HFFc6 (cell line): ENCODE results near the gene RPL10L. TPM values are rescaled to one million over a fixed set of nuclear protein-coding genes. Genes with fewer than 3 reads are reported as not detected.

Experiments used
- DNase-seq: peaks from one replicate; pipeline ENCODE4 v3.0.0-alpha.2; 2018
- H3K27ac Mint-ChIP-seq: 2 replicates; pipeline ENCODE4 v1.8.0; 2020; ENCODE audit warnings: mild to moderate bottlenecking, mixed read lengths
- H3K27me3 Mint-ChIP-seq: 2 replicates; pipeline ENCODE4 v1.8.0; 2021; ENCODE audit warnings: mild to moderate bottlenecking, moderate library complexity, mixed read lengths; ENCODE audit not compliant: insufficient read depth
- H3K36me3 Mint-ChIP-seq: 2 replicates; pipeline ENCODE4 v1.8.0; 2021; ENCODE audit warnings: low read depth, mixed read lengths
- H3K4me1 Mint-ChIP-seq: 2 replicates; pipeline ENCODE4 v1.8.0; 2020; ENCODE audit warnings: low read depth, mixed read lengths
- H3K4me3 Mint-ChIP-seq: 2 replicates; pipeline ENCODE4 v1.8.0; 2020; ENCODE audit warnings: mild to moderate bottlenecking, moderate library complexity, mixed read lengths
- H3K9me3 Mint-ChIP-seq: 2 replicates; pipeline ENCODE4 v1.8.0; 2020; ENCODE audit warnings: mild to moderate bottlenecking, mixed read lengths
- CTCF ChIP-seq: fragments of 200-600 bp; sonication (generic); IDR thresholded peaks from 2 replicates; pipeline ENCODE4 v1.5.0; 2021; ENCODE audit warnings: antibody characterized with exemption, mild to moderate bottlenecking
- long read RNA-seq: library from polyadenylated mRNA; unstranded; transcript quantifications from one replicate; pipeline ENCODE4 v2.0.0, GENCODE V29; 2019
- total RNA-seq, 6 experiments: library from RNA; stranded (reverse); fragmentation: NEBNext Ultra II Directional; extraction: Animal tissue kit (Norgen Biotek cat#: 25700); gene quantifications; 2 replicates in 1 of 6; 3 replicates in 5 of 6; pipeline ENCODE4 v1.2.3, GENCODE V29; 2021

Gene RPL10L
- not detected for total RNA-seq
- long read RNA-seq, result 0 reads

GRCh38 chr14:46651526-46652144, at the start of gene RPL10L:
Gene RPL10L, minus strand, starts transcription at chr14:46651781. Its CDS starts 45 bp downstream, at chr14:46651736.
- Mint-ChIP-seq H3K4me1 (no peaks in the 10 kb centered on the region), H3K9me3 (peaks cover 15% of the 10 kb centered on the region)

GRCh38 chr14:46691819-46692218, 40.2 kb upstream of the RPL10L start:
- no peak overlapping the region for H3K27ac Mint-ChIP-seq
- DNase-seq, result no peak
- H3K4me3 Mint-ChIP-seq, result no peak overlapping the region
- no peaks in the 10 kb centered on the region; the same call in 1 of the 2 replicates for H3K36me3 Mint-ChIP-seq
- H3K27me3 Mint-ChIP-seq, result no peaks in the 10 kb centered on the region
- no peak for TF ChIP-seq CTCF
- peaks cover 45% of the 10 kb centered on the region for H3K9me3 Mint-ChIP-seq
- H3K4me1 Mint-ChIP-seq, result no peaks in the 10 kb centered on the region

More at GRCh38 chr14:46651526-46652144, at the start of gene RPL10L:
- no peak for DNase-seq
- Mint-ChIP-seq H3K4me3 (no peak within 1 kb of the TSS), H3K27me3 (no peaks in the 10 kb centered on the region; the same call in 1 of the 2 replicates), H3K36me3 (no peaks in the 10 kb centered on the region), H3K27ac (no peak within 1 kb of the TSS)
- no peak; the same call in 1 of the 2 replicates for TF ChIP-seq CTCF

- peaks cover 35% of the 10 kb centered on the region for H3K9me3 Mint-ChIP-seq
- H3K27ac Mint-ChIP-seq, result no peak overlapping the region
- no peaks in the 10 kb centered on the region for H3K36me3 Mint-ChIP-seq
- no peak for TF ChIP-seq CTCF
- no peak for DNase-seq
- H3K4me3 Mint-ChIP-seq, result no peak overlapping the region
- no peaks in the 10 kb centered on the region for H3K4me1 Mint-ChIP-seq
- no peaks in the 10 kb centered on the region for H3K27me3 Mint-ChIP-seq
Observed at GRCh38 chr14:46686652-46687051, 35.1 kb upstream of the RPL10L start.

GRCh38 chr14:46672128-46672527, 20.5 kb upstream of the RPL10L start:
- TF ChIP-seq CTCF, result no peak
- H3K27me3 Mint-ChIP-seq, result no peaks in the 10 kb centered on the region; the same call in 1 of the 2 replicates
- H3K4me3 Mint-ChIP-seq, result no peak overlapping the region
- H3K27ac Mint-ChIP-seq, result no peak overlapping the region
- H3K36me3 Mint-ChIP-seq, result no peaks in the 10 kb centered on the region
- H3K9me3 Mint-ChIP-seq, result peaks cover 47% of the 10 kb centered on the region
- H3K4me1 Mint-ChIP-seq, result no peaks in the 10 kb centered on the region
- DNase-seq, result no peak

GRCh38 chr14:46663382-46663781, 11.8 kb upstream of the RPL10L start:
- H3K27me3 Mint-ChIP-seq, result no peaks in the 10 kb centered on the region
- no peak overlapping the region for H3K4me3 Mint-ChIP-seq
- H3K4me1 Mint-ChIP-seq, result no peaks in the 10 kb centered on the region
- TF ChIP-seq CTCF, result no peak
- no peaks in the 10 kb centered on the region for H3K36me3 Mint-ChIP-seq
- DNase-seq, result no peak
- peaks cover 40% of the 10 kb centered on the region for H3K9me3 Mint-ChIP-seq
- no peak overlapping the region for H3K27ac Mint-ChIP-seq
